ENCODE results near the gene FAM234A. TPM values are rescaled to one million over a fixed set of nuclear protein-coding genes. Genes with fewer than 3 reads are reported as not detected.

FAM234A gene
- total RNA-seq, 1 experiment from 2014 or later, result 72.4 TPM

GRCh38 chr16:230949-231348 is 3.7 kb upstream of the FAM234A start:
- BruUV-seq (replicated peaks), result no TSS peak
- Histone ChIP-seq H3K36me3 (ENCODE audit: insufficient read depth, low read length, poor library complexity, severe bottlenecking) (peaks cover 21% of the 10 kb centered on the region), H3K27me3 (replicated peaks; ENCODE audit: insufficient read depth, low read depth, low read length, poor library complexity) (no peaks in the 10 kb centered on the region), H3K4me3 (ENCODE audit: low read depth, low read length, poor library complexity, severe bottlenecking) (no peak overlapping the region), H3K4me1 (ENCODE audit: insufficient read depth, low read length, poor library complexity, severe bottlenecking) (peaks cover 11% of the 10 kb centered on the region), H3K27ac (ENCODE audit: low read depth, low read length, poor library complexity, severe bottlenecking) (no peak overlapping the region), H3K9me3 (ENCODE audit: low read depth, low read length, poor library complexity, severe bottlenecking) (no peaks in the 10 kb centered on the region)
- ChIA-PET POLR2A (ENCODE audit: low non-redundant PET) (no interaction called here), CTCF (no interaction called here)
- TF ChIP-seq EZH2 (IDR thresholded peaks at IDR 0.05; ENCODE audit: borderline replicate concordance, low read depth, low read length, poor library complexity, severe bottlenecking), result no peak
- intact Hi-C loops (cut with micrococcal nuclease; ENCODE audit: unreplicated experiment), result no loop called here
- DNase-seq (ENCODE audit: low spot score), result no peak

DNA sequence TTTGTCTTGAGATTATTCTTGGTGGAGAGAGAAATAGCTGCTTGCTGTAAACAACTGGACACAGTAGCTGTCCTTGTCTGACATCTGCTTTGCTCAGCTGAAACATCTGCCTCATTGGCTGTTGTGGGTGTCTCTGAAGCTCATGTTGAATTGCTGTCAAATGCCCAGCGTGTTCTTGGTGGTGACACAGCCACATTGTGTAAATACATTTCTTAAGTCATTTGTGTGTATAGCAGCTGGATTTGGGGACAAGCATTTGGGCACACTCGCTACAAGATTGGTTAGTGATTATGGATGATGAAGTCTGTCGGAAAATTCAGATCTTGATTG is 5.3 kb downstream of the FAM234A start:
- no peak for DNase-seq (ENCODE audit: low spot score)
- Histone ChIP-seq H3K4me1 (ENCODE audit: insufficient read depth, low read length, poor library complexity, severe bottlenecking) (no peaks in the 10 kb centered on the region), H3K27me3 (replicated peaks; ENCODE audit: insufficient read depth, low read depth, low read length, poor library complexity) (no peaks in the 10 kb centered on the region), H3K36me3 (ENCODE audit: insufficient read depth, low read length, poor library complexity, severe bottlenecking) (no peaks in the 10 kb centered on the region), H3K4me3 (ENCODE audit: low read depth, low read length, poor library complexity, severe bottlenecking) (no peak overlapping the region), H3K27ac (ENCODE audit: low read depth, low read length, poor library complexity, severe bottlenecking) (peak overlapping the region; percentile 4), H3K9me3 (ENCODE audit: low read depth, low read length, poor library complexity, severe bottlenecking) (no peaks in the 10 kb centered on the region)
- intact Hi-C loops (cut with micrococcal nuclease; ENCODE audit: unreplicated experiment), result no loop called here
- no TSS peak for BruUV-seq (replicated peaks)
- ChIA-PET CTCF (no interaction called here), POLR2A (ENCODE audit: low non-redundant PET) (interaction anchor here (0.6 kb wide), 1 partner anchor 102 kb away, joined by 4 read pairs; no protein-coding TSS in a partner anchor)
- TF ChIP-seq CTCF (conservative IDR thresholded peaks at IDR 0.05; ENCODE audit: low read depth, low read length) (no peak), EZH2 (IDR thresholded peaks at IDR 0.05; ENCODE audit: borderline replicate concordance, low read depth, low read length, poor library complexity, severe bottlenecking) (no peak)

DNA sequence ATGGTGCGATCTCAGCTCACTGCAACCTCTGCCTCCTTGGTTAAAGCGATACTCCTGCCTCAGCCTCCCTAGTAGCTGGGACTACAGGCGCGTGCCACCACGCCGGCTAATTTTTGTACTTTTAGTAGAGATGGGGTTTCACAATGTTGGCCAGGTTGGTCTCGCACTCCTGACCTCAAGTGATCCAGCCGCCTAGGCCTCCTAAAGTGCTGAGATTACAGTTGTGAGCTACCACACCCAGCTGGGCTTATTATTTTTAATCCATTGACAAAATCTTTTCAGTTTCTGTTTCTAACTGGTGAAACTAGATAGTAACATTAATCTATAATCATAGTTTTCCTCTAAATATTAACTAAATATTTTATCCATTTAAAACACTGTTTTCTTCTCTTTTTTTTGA is 5.9 kb downstream of the FAM234A start:
- BruUV-seq (replicated peaks), result no TSS peak

More for the DNA sequence above, 5.9 kb downstream of the FAM234A start:
- Histone ChIP-seq H3K9me3 (ENCODE audit: low read depth, low read length, poor library complexity, severe bottlenecking) (no peaks in the 10 kb centered on the region), H3K4me1 (ENCODE audit: insufficient read depth, low read length, poor library complexity, severe bottlenecking) (no peaks in the 10 kb centered on the region), H3K27ac (ENCODE audit: low read depth, low read length, poor library complexity, severe bottlenecking) (no peak overlapping the region), H3K4me3 (ENCODE audit: low read depth, low read length, poor library complexity, severe bottlenecking) (no peak overlapping the region), H3K27me3 (replicated peaks; ENCODE audit: insufficient read depth, low read depth, low read length, poor library complexity) (no peaks in the 10 kb centered on the region), H3K36me3 (ENCODE audit: insufficient read depth, low read length, poor library complexity, severe bottlenecking) (no peaks in the 10 kb centered on the region)
- ChIA-PET POLR2A (ENCODE audit: low non-redundant PET) (no interaction called here), CTCF (no interaction called here)
- TF ChIP-seq CTCF (conservative IDR thresholded peaks at IDR 0.05; ENCODE audit: low read depth, low read length) (no peak), EZH2 (IDR thresholded peaks at IDR 0.05; ENCODE audit: borderline replicate concordance, low read depth, low read length, poor library complexity, severe bottlenecking) (no peak)
- DNase-seq (ENCODE audit: low spot score), result no peak
- intact Hi-C loops (cut with micrococcal nuclease; ENCODE audit: unreplicated experiment), result no loop called here

All from A673 (cell line).